Type B pancreatic cell (in vitro differentiated cells): ENCODE measurements around the gene CAMTA1. TPM values are rescaled to one million over a fixed set of nuclear protein-coding genes. Genes with fewer than 3 reads are reported as not detected.

Experiments
- DNase-seq: peaks from one replicate; pipeline ENCODE4 v3.0.0; 2021; ENCODE audit warnings: mixed read lengths; ENCODE audit not compliant: unreplicated experiment; ENCODE audit errors: extremely low spot score
- H3K27ac Mint-ChIP-seq: 2 replicates; pipeline ENCODE4 v1.8.0; 2021; ENCODE audit warnings: mild to moderate bottlenecking, mixed read lengths
- H3K27me3 Mint-ChIP-seq: 2 replicates; pipeline ENCODE4 v1.8.0; 2021; ENCODE audit warnings: mixed read lengths
- H3K36me3 Mint-ChIP-seq: 2 replicates; pipeline ENCODE4 v1.8.0; 2021; ENCODE audit warnings: mixed read lengths
- H3K4me1 Mint-ChIP-seq: one replicate; pipeline ENCODE4 v1.8.0; 2021; ENCODE audit warnings: mixed read lengths; ENCODE audit not compliant: unreplicated experiment
- H3K4me3 Mint-ChIP-seq: 2 replicates; pipeline ENCODE4 v1.8.0; 2021; ENCODE audit warnings: mild to moderate bottlenecking, mixed read lengths
- H3K9me3 Mint-ChIP-seq: 2 replicates; pipeline ENCODE4 v1.8.0; 2021; ENCODE audit warnings: mixed read lengths
- total RNA-seq: library from RNA; stranded (reverse); gene quantifications from 2 replicates; pipeline ENCODE4 v1.2.1, GENCODE V29; 2021; ENCODE audit warnings: low replicate concordance
- TF ChIP-seq, protein P1 (sequence below): fragments of 200-600 bp; sonication (generic); conservative IDR thresholded peaks from 2 replicates; pipeline ENCODE4 v1.5.0; 2021; ENCODE audit warnings: antibody characterized with exemption, mild to moderate bottlenecking

The CAMTA1 gene
- total RNA-seq, 1 donor from 2014 or later = 82.5 TPM

DNA sequence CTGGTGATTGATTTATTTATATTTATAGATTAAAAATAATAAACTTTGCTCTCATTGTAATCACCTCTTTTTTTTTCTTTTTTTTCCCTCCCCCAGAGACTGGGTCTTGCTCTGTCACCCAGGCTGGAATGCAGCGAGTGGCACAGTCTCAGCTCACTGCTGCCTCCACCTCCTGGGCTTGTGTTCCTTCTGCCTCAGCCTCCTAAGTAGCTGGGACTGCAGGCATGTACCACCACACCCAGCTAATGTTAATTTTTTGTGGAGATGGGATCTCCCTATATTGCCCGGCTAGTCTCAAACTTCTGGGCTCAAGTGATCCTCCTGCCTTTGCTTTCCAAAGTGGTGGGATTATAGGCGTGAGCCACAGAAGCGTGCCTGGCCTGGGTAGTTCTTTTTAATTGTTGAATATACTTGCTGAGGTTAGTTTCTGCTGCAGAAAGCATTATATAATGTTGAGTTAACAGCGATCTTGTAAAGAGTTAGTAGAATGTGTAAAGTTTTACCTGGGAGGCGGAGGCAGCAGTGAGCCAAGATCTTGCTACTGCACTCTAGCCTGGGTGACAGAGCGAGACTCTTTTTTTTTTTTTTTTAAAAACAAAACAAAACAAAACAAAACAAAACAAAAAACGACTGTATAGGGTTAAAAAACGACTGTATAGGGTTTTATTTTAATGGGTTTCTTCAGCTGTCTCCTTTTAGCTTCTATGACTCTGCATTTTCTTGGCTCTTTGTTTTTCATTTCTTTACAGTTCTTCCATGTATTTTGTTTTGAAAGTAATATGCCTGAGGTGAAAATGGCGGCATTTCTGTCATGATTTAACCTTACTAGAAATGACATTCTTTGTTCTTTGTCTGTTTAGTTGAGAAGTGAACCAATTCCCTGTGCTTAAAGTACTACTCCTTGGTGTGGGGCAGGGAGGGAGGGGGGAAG, 82.7 kb downstream of the CAMTA1 start:
- Mint-ChIP-seq H3K4me3 (peak overlapping the region; percentile 71), H3K36me3 (peaks cover 11% of the 10 kb centered on the region), H3K4me1 (peaks cover 51% of the 10 kb centered on the region), H3K27ac (peak overlapping the region; percentile 85), H3K27me3 (no peaks in the 10 kb centered on the region), H3K9me3 (no peaks in the 10 kb centered on the region)
- no peak for DNase-seq
- TF ChIP-seq, protein P1, sequence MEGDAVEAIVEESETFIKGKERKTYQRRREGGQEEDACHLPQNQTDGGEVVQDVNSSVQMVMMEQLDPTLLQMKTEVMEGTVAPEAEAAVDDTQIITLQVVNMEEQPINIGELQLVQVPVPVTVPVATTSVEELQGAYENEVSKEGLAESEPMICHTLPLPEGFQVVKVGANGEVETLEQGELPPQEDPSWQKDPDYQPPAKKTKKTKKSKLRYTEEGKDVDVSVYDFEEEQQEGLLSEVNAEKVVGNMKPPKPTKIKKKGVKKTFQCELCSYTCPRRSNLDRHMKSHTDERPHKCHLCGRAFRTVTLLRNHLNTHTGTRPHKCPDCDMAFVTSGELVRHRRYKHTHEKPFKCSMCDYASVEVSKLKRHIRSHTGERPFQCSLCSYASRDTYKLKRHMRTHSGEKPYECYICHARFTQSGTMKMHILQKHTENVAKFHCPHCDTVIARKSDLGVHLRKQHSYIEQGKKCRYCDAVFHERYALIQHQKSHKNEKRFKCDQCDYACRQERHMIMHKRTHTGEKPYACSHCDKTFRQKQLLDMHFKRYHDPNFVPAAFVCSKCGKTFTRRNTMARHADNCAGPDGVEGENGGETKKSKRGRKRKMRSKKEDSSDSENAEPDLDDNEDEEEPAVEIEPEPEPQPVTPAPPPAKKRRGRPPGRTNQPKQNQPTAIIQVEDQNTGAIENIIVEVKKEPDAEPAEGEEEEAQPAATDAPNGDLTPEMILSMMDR = no peak

DNA sequence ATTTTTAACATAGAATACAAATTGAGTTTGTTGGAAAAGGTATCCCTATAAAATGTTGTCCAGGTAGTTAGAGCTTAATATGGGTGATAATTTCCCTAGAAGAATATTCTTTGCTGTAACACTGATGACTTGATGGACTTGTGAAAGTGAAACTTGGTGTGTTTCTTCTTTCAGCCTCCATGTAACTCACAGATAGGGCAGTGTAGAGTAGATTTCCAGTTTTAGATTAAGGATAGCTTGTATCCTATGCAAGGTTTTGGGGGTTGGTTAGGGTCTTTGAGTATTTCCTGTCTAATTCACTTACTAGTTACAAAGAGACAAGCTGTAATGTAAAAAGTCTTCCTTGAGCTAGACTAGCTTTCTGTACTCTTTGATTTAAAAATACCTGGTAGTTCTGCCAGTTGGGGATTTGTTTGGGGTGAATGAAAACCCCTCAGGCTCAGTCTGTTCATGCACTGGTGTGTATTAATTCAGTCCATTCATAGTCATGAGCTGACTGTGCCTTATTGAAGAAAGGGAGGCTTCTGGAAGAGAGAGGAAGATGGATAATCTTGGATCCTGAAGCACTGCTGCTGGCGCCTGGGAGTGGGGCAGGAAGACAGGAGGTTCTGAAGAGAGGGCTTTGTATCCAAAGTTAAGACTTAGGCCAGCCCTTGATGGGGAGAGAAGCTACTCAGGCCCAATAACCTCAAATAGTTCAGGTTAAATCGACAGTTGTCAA, 83.6 kb downstream of the CAMTA1 start:
- H3K4me3 Mint-ChIP-seq = peak overlapping the region; percentile 71
- no peaks in the 10 kb centered on the region for H3K9me3 Mint-ChIP-seq
- no peaks in the 10 kb centered on the region for H3K27me3 Mint-ChIP-seq
- peak overlapping the region; percentile 85 for H3K27ac Mint-ChIP-seq
- no peak for DNase-seq
- peaks cover 51% of the 10 kb centered on the region for H3K4me1 Mint-ChIP-seq
- peaks cover 8% of the 10 kb centered on the region for H3K36me3 Mint-ChIP-seq
- TF ChIP-seq, protein P1 = no peak

DNA sequence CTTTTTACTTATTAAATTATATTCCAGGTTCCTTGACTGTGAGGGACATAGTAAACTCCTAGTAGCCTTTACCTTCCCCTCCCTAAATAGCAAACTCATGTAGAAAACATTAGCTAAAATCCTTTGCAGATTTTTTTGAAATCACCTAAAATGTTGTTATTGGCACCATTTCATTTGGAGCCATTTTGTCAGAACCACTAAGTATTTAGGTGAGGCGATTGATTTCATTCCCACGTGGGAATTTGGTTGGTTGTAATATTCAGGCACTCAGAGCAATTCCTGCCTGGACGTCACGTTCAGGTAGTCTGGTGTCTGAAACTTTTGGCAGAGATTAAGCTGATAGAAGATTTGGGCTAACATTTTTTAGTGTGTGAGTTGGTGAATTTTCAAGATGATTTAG, 84.3 kb downstream of the CAMTA1 start:
- Mint-ChIP-seq H3K36me3 (peaks cover under 1% of the 10 kb centered on the region), H3K9me3 (no peaks in the 10 kb centered on the region), H3K27ac (peak overlapping the region; percentile 39), H3K4me3 (no peak overlapping the region), H3K4me1 (peaks cover 51% of the 10 kb centered on the region), H3K27me3 (no peaks in the 10 kb centered on the region)
- DNase-seq = no peak
- TF ChIP-seq, protein P1 = no peak

DNA sequence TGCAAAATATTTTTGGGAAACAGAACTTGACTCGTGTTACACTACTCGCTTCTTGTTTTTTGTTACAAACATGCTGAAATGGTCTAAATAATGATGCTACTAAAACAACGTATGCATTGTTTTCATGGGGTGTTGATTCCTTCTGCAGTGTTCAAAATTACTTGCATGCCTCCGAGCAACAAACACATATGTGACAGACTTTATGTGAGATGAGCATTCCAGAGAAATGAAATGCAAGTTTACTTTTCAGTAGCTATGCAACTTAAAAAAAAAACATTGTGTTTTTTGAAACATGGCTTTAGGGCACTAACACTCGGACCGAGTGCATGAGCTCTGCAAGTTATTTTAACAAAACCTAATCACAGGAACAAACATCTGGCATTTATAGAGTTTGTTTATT, 84.8 kb downstream of the CAMTA1 start:
- Mint-ChIP-seq H3K4me1 (peaks cover 50% of the 10 kb centered on the region), H3K27ac (peak overlapping the region; percentile 39), H3K4me3 (peak overlapping the region; percentile 39), H3K36me3 (no peaks in the 10 kb centered on the region), H3K27me3 (no peaks in the 10 kb centered on the region), H3K9me3 (no peaks in the 10 kb centered on the region)
- no peak for DNase-seq
- TF ChIP-seq, protein P1 = no peak

DNA sequence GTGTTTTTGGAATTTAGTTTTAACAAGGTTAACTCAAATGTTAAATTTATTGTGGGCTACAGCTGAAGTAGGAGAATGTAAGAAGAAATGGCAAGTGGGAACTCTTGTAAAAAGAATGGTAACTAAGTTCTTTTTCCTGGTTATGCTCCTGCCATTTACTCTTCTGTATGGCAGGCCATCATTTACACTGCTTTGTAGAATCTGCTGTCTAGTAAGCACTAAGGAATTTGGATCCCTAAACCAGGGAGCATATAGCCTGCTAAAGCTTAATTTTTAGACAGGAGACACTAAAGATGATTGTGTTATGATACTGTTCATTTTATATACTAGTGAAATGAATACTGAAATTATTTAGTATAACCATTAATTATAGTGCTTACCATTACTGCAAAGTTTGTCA, 85.3 kb downstream of the CAMTA1 start:
- no peak overlapping the region for H3K4me3 Mint-ChIP-seq

More for the DNA sequence above, 85.3 kb downstream of the CAMTA1 start:
- no peak for DNase-seq
- no peaks in the 10 kb centered on the region for H3K36me3 Mint-ChIP-seq
- H3K4me1 Mint-ChIP-seq = peaks cover 45% of the 10 kb centered on the region
- peak overlapping the region; percentile 39 for H3K27ac Mint-ChIP-seq
- no peaks in the 10 kb centered on the region for H3K27me3 Mint-ChIP-seq
- TF ChIP-seq, protein P1 = no peak
- H3K9me3 Mint-ChIP-seq = no peaks in the 10 kb centered on the region
